ENCODE data around the gene ARAP3. TPM values are rescaled to one million over a fixed set of nuclear protein-coding genes. Genes with fewer than 3 reads are reported as not detected.

The ARAP3 gene
- total and polyA plus RNA-seq, 9 of the 15 experiments (the other 6 are each of a cell fraction or from before 2014, with no cell fraction given): 0.83 to 25.7 (median 6.4) TPM

DNA sequence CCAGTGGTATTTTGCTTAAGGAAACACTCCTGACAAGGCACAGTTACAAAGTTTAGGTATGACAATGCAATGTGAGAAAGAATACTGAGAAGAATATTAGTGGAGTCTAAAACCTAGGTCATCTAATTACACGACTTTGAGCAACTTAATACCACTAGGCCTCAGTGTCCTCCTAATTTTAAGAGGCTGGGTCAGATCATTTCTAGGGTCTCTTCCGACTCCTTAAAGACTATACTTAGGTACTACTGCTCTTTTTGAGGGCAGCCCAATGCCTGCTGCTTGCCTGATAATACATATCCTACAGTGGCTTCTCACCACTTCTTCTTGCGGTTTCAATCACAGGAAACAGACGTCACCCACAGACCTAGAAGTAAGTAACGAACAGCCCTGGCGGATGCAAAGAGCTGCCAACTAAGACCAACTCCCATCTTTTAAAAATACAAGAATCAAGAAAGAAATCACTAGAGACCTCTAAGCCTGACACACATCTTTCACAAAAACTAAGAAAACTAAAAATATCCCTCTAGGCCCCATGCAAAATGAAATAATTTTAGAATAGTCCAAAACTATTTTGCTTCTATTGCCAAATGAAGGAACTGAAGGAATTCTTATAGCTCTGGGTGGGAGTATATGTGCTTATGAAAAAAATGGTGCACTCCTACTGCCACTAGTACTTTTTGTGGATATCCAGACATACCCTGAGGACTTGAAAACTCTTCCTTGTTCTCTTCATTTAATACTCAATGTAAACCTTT, 76.3 kb downstream of the ARAP3 start (continued):
- TF ChIP-seq, protein P1, sequence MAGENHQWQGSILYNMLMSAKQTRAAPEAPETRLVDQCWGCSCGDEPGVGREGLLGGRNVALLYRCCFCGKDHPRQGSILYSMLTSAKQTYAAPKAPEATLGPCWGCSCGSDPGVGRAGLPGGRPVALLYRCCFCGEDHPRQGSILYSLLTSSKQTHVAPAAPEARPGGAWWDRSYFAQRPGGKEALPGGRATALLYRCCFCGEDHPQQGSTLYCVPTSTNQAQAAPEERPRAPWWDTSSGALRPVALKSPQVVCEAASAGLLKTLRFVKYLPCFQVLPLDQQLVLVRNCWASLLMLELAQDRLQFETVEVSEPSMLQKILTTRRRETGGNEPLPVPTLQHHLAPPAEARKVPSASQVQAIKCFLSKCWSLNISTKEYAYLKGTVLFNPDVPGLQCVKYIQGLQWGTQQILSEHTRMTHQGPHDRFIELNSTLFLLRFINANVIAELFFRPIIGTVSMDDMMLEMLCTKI (IDR thresholded peaks at IDR 0.05; ENCODE audit: partially characterized antibody): no peak
- TF ChIP-seq BHLHE40 (IDR thresholded peaks at IDR 0.05; ENCODE audit: low read length) (no peak), ZNF668 (CRISPR knock-in tag; IDR thresholded peaks at IDR 0.05) (no peak), TOE1 (IDR thresholded peaks at IDR 0.05; ENCODE audit: borderline replicate concordance) (peak; percentile 49; the same call in 1 of the 2 replicates), TOE1 (CRISPR knock-in tag; IDR thresholded peaks at IDR 0.05; ENCODE audit: borderline replicate concordance, low read depth) (no peak), MTF1 (CRISPR knock-in tag; IDR thresholded peaks at IDR 0.05; ENCODE audit: borderline replicate concordance) (no peak), MNT (conservative IDR thresholded peaks at IDR 0.05) (0 out of 4 replicates have a peak, but pooled peaks of 1 of the 2 experiments have one; percentile 31), GABPA (tag; conservative IDR thresholded peaks at IDR 0.05; ENCODE audit: low read depth) (peak; percentile 69), ZNF263 (CRISPR knock-in tag; IDR thresholded peaks at IDR 0.05; ENCODE audit: borderline replicate concordance) (no peak), ID3 (CRISPR knock-in tag; IDR thresholded peaks at IDR 0.05) (no peak), ID3 (tag; IDR thresholded peaks at IDR 0.05) (peak; percentile 68; the same call in 1 of the 2 replicates), MED1 (CRISPR knock-in tag; IDR thresholded peaks at IDR 0.05; ENCODE audit: borderline replicate concordance) (no peak), NCOA1 (IDR thresholded peaks at IDR 0.05; ENCODE audit: low read depth) (peak; percentile 82), ELF1 (tag; IDR thresholded peaks at IDR 0.05) (peak; percentile 46; the same call in 1 of the 2 replicates), EZH2 (IDR thresholded peaks at IDR 0.05; ENCODE audit: borderline replicate concordance, low read depth, low read length) (no peak), ZBTB8A (IDR thresholded peaks at IDR 0.05; ENCODE audit: partially characterized antibody) (no peak), BRF2 (IDR thresholded peaks at IDR 0.05; ENCODE audit: borderline replicate concordance, insufficient read depth, insufficient read length) (no peak), ZNF830 (CRISPR knock-in tag; IDR thresholded peaks at IDR 0.05) (no peak), ZNF41 (CRISPR knock-in tag; conservative IDR thresholded peaks at IDR 0.05) (no peak), HMG20A (CRISPR knock-in tag; conservative IDR thresholded peaks at IDR 0.05) (no peak), ZNF507 (tag; conservative IDR thresholded peaks at IDR 0.05) (no peak)
- TF ChIP-seq, protein P2, sequence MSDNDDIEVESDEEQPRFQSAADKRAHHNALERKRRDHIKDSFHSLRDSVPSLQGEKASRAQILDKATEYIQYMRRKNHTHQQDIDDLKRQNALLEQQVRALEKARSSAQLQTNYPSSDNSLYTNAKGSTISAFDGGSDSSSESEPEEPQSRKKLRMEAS (CRISPR knock-in tag; IDR thresholded peaks at IDR 0.05): no peak

All from K562 (cell line).